ENCODE data around the gene RAB23. TPM values are rescaled to one million over a fixed set of nuclear protein-coding genes. Genes with fewer than 3 reads are reported as not detected.

Gene RAB23
- total RNA-seq, 6 experiments from 2014 or later, result 23.1 to 30.3 (median 28.9) TPM

GRCh38 chr6:57143690-57144089, 78.4 kb downstream of the RAB23 start:
- H3K27ac Mint-ChIP-seq, result no peak overlapping the region
- H3K9me3 Mint-ChIP-seq, result no peaks in the 10 kb centered on the region
- TF ChIP-seq, protein P1, sequence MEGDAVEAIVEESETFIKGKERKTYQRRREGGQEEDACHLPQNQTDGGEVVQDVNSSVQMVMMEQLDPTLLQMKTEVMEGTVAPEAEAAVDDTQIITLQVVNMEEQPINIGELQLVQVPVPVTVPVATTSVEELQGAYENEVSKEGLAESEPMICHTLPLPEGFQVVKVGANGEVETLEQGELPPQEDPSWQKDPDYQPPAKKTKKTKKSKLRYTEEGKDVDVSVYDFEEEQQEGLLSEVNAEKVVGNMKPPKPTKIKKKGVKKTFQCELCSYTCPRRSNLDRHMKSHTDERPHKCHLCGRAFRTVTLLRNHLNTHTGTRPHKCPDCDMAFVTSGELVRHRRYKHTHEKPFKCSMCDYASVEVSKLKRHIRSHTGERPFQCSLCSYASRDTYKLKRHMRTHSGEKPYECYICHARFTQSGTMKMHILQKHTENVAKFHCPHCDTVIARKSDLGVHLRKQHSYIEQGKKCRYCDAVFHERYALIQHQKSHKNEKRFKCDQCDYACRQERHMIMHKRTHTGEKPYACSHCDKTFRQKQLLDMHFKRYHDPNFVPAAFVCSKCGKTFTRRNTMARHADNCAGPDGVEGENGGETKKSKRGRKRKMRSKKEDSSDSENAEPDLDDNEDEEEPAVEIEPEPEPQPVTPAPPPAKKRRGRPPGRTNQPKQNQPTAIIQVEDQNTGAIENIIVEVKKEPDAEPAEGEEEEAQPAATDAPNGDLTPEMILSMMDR (IDR thresholded peaks at IDR 0.05), result no peak
- peaks cover 42% of the 10 kb centered on the region for H3K36me3 Mint-ChIP-seq (ENCODE audit: low read depth)
- H3K4me1 Mint-ChIP-seq (ENCODE audit: low read depth), result peaks cover 14% of the 10 kb centered on the region
- H3K27me3 Mint-ChIP-seq (ENCODE audit: insufficient read depth), result peaks cover 2% of the 10 kb centered on the region; the same call in 1 of the 2 replicates
- DNase-seq, result no peak
- no peak overlapping the region for H3K4me3 Mint-ChIP-seq

- no peak for DNase-seq
- Mint-ChIP-seq H3K4me3 (no peak overlapping the region), H3K27ac (no peak overlapping the region), H3K27me3 (ENCODE audit: insufficient read depth) (peaks cover 2% of the 10 kb centered on the region; the same call in 1 of the 2 replicates), H3K4me1 (ENCODE audit: low read depth) (peaks cover under 1% of the 10 kb centered on the region), H3K36me3 (ENCODE audit: low read depth) (peaks cover 33% of the 10 kb centered on the region), H3K9me3 (no peaks in the 10 kb centered on the region)
- TF ChIP-seq, protein P1 (IDR thresholded peaks at IDR 0.05), result no peak
Observed at GRCh38 chr6:57142178-57142525, 80.0 kb downstream of the RAB23 start.

DNA sequence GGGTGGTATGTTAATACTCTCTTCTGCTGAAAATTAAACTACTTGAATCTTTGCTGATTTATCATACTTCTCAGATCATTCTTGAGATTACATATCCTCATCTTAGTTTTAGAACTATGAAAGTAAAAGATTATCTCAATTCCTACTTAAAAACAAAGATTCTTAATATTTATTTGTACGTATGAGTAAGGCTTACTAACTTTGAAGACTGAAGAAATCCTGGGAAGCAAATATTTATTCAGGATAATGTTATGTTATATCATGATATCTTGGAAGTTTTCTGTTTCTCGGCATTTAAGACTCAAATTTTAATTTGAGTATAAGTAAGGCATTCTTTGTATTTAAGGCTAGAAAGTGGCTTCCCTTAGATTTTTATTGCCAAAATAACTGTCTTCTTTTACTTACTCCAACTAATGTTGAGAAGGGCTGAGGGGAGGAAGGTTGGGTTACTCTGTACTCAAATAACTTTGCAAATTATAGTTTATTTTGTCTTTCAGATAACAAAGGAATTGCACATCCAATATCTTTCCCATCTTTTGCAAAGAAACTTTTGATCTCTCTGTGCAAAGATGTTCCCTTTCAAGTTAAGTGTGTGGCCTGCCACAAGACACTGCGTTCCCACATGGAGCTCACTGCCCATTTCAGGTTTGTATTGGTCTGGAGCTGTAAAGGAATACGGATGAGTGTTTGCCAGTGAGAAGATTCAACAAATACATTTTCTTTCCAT, 80.5 kb downstream of the RAB23 start:
- TF ChIP-seq, protein P1 (IDR thresholded peaks at IDR 0.05), result no peak
- Mint-ChIP-seq H3K4me1 (ENCODE audit: low read depth) (no peaks in the 10 kb centered on the region), H3K36me3 (ENCODE audit: low read depth) (peaks cover 38% of the 10 kb centered on the region), H3K4me3 (no peak overlapping the region), H3K27ac (no peak overlapping the region), H3K27me3 (ENCODE audit: insufficient read depth) (peaks cover 2% of the 10 kb centered on the region; the same call in 1 of the 2 replicates), H3K9me3 (no peaks in the 10 kb centered on the region)
- no peak for DNase-seq

- peaks cover 2% of the 10 kb centered on the region; the same call in 1 of the 2 replicates for H3K27me3 Mint-ChIP-seq (ENCODE audit: insufficient read depth)
- peaks cover 8% of the 10 kb centered on the region; the same call in 1 of the 2 replicates for H3K4me1 Mint-ChIP-seq (ENCODE audit: low read depth)
- H3K4me3 Mint-ChIP-seq, result no peak overlapping the region
- TF ChIP-seq, protein P1 (IDR thresholded peaks at IDR 0.05), result no peak
- H3K9me3 Mint-ChIP-seq, result no peaks in the 10 kb centered on the region
- H3K36me3 Mint-ChIP-seq (ENCODE audit: low read depth), result peaks cover 35% of the 10 kb centered on the region
- H3K27ac Mint-ChIP-seq, result no peak overlapping the region
- no peak for DNase-seq
Observed at GRCh38 chr6:57138026-57138425, 84.1 kb downstream of the RAB23 start.

- no peak overlapping the region for H3K4me3 Mint-ChIP-seq
- TF ChIP-seq, protein P1 (IDR thresholded peaks at IDR 0.05), result no peak
- no peaks in the 10 kb centered on the region for H3K9me3 Mint-ChIP-seq
- DNase-seq, result no peak
- peaks cover 2% of the 10 kb centered on the region; the same call in 1 of the 2 replicates for H3K27me3 Mint-ChIP-seq (ENCODE audit: insufficient read depth)
- H3K27ac Mint-ChIP-seq, result no peak overlapping the region
- H3K36me3 Mint-ChIP-seq (ENCODE audit: low read depth), result peaks cover 30% of the 10 kb centered on the region
- H3K4me1 Mint-ChIP-seq (ENCODE audit: low read depth), result peaks cover 8% of the 10 kb centered on the region; the same call in 1 of the 2 replicates
Observed at GRCh38 chr6:57137350-57137749, 84.8 kb downstream of the RAB23 start.

Other genes starting within 250 kb of the RAB23 start
- gene KIAA1586, start 175.6 kb downstream of the RAB23 start, total RNA-seq (2021; fragmentation: NEBNext Ultra II Directional; extraction: Animal tissue kit (Norgen Biotek cat#: 25700)), result 10 to 100 TPM; 14.1 to 18.6 (median 16.4) TPM
- gene ZNF451, start 132.1 kb downstream of the RAB23 start, total RNA-seq (2021; fragmentation: NEBNext Ultra II Directional; extraction: Animal tissue kit (Norgen Biotek cat#: 25700)), result 10 to 100 TPM; 47.0 to 54.2 (median 47.7) TPM
- gene BAG2, start 50.0 kb downstream of the RAB23 start, total RNA-seq (2021; fragmentation: NEBNext Ultra II Directional; extraction: Animal tissue kit (Norgen Biotek cat#: 25700)), result 10 to 100 TPM; 26.2 to 31.6 (median 28.3) TPM
- 10 to 100 TPM; 32.6 to 46.8 (median 43.0) TPM for gene PRIM2, start 95.3 kb upstream of the RAB23 start, total RNA-seq (2021; fragmentation: NEBNext Ultra II Directional; extraction: Animal tissue kit (Norgen Biotek cat#: 25700))